Thyroid gland (tissue), 4 donors: Measurements from ENCODE around the gene ZNF407.

Source experiments
- POLR2A ChIP-seq, 2 donors: fragments of 450-650 bp; IDR thresholded peaks; one replicate each; pipeline ENCODE4 v1.6.1; 2017; ENCODE audit warnings: antibody characterized with exemption in 2 of 2, mild to moderate bottlenecking in 2 of 2, moderate library complexity in 1 of 2
- TF ChIP-seq, protein P1 (sequence below), 6 experiments: fragments of 200-600 bp in 3 of 6; fragments of 450-650 bp in 3 of 6; sonication (generic) in 3 of 6; IDR thresholded peaks; one replicate each; pipeline ENCODE4 v1.5.1; 2016 to 2019; ENCODE audit warnings: antibody characterized with exemption in 6 of 6, mild to moderate bottlenecking in 2 of 6, inconsistent platforms in 1 of 6, moderate library complexity in 1 of 6

DNA sequence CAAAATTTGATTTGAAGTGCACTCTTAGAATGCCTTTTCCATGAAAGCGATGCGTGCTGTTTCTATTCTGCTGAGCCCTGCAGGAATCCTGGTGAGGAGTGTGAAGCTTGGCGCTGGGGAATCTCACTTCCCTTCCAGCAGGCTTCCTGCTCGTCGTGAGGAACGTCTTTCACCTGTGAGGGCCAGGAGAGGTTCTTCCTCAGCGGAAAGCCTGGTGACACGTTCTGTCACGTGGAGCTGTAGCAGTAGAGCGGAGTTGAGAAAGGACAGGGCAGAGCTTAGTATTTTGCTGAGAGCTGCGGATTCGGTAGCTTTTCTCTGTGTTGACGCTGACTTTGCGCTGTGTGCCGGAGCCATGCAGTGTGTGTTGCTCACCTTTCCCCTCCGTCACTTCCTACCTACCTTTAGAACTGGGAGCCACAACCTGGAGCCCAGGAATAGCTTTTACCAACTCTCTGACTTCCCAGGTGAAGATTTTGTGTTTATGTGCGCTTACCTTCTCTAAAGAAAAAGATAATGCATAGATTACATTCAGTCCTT is 316.5 kb downstream of the ZNF407 start:
- TF ChIP-seq POLR2A (IDR thresholded peaks at IDR 0.05) = no peak
- TF ChIP-seq, protein P1, sequence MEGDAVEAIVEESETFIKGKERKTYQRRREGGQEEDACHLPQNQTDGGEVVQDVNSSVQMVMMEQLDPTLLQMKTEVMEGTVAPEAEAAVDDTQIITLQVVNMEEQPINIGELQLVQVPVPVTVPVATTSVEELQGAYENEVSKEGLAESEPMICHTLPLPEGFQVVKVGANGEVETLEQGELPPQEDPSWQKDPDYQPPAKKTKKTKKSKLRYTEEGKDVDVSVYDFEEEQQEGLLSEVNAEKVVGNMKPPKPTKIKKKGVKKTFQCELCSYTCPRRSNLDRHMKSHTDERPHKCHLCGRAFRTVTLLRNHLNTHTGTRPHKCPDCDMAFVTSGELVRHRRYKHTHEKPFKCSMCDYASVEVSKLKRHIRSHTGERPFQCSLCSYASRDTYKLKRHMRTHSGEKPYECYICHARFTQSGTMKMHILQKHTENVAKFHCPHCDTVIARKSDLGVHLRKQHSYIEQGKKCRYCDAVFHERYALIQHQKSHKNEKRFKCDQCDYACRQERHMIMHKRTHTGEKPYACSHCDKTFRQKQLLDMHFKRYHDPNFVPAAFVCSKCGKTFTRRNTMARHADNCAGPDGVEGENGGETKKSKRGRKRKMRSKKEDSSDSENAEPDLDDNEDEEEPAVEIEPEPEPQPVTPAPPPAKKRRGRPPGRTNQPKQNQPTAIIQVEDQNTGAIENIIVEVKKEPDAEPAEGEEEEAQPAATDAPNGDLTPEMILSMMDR (IDR thresholded peaks at IDR 0.05) = no peak
